Left forelimb (tissue), 1 donor: ENCODE results near the gene MEAK7.

Experiments
- DNase-seq: peaks from one replicate; pipeline ENCODE4 v3.0.0-alpha.2; 2018; ENCODE audit warnings: low spot score

MEAK7 gene

GRCh38 chr16:84466692-84467091 is 37.8 kb downstream of the MEAK7 start:
- DNase-seq, result no peak

- DNase-seq, result no peak
Measured at GRCh38 chr16:84465154-84465553, 39.3 kb downstream of the MEAK7 start.

GRCh38 chr16:84464116-84464515 is 40.3 kb downstream of the MEAK7 start:
- no peak for DNase-seq

GRCh38 chr16:84463221-84463620 is 41.2 kb downstream of the MEAK7 start:
- DNase-seq, result no peak

- peak; percentile 42 for DNase-seq
Measured at GRCh38 chr16:84462296-84463210, 41.9 kb downstream of the MEAK7 start.

- peak; percentile 53 for DNase-seq
Measured at GRCh38 chr16:84461413-84462295, 42.8 kb downstream of the MEAK7 start.

GRCh38 chr16:84461029-84461412 is 43.4 kb downstream of the MEAK7 start:
- no peak for DNase-seq

- DNase-seq, result peak; percentile 55
Measured at GRCh38 chr16:84460406-84461028, 43.9 kb downstream of the MEAK7 start.

- peak; percentile 62 for DNase-seq
Measured at GRCh38 chr16:84459941-84460405, 44.5 kb downstream of the MEAK7 start.

GRCh38 chr16:84459533-84459894 is 44.9 kb downstream of the MEAK7 start:
- peak; percentile 49 for DNase-seq

GRCh38 chr16:84458606-84459532 is 45.6 kb downstream of the MEAK7 start:
- DNase-seq, result peak; percentile 55

- peak; percentile 28 for DNase-seq
Measured at GRCh38 chr16:84455031-84455430, 49.4 kb downstream of the MEAK7 start.
